NCI-H446 treated with DMSO at 0.1 percent for 48 hours (cell line): ENCODE data around the gene CCNT1.

Experiments used
- DNase-seq: peaks from one replicate; lab custom pipeline; 2025; lab: John Stamatoyannopoulos, UW

Gene CCNT1

DNA sequence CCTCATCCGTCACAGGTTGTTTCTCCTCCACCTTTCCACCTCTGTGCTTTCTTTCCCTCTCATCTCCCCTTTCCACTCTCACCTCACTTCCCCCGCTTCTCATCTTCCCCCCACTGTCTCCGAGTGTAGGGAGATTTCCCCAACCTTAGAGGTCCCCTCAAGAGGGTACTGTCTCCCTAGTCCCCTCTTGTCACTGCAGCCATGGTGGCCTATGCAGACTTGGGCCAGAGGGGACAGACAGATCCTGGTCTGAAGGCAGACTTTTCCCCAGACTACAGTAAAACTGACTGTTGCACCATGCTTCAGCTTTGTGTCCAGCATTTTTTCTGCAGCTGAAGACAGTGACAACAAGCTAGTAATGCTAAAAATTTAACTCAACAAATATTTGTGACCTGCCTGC, 75.7 kb downstream of the CCNT1 start:
- no peak for DNase-seq

DNA sequence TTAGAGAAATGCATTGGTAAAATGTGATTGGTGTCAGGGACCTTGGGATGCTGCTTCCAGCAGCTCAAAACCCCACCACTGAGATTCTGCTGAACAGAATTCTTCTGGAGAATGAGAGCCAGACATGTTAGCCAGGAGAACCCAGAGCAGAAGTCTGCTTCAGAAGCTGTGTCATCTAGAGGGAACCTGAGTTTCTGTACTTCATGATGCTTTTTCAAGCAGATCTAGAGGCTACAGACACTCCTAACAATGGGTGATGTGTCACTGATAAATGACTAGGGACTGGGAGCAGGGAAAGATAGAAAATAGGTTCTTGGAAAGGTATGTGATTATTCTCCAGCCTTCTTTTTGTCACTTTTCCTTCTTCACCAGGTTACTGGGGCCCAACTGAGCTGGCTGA, 76.1 kb downstream of the CCNT1 start:
- no peak for DNase-seq
